ENCODE data around the gene HDGFL3. TPM values are rescaled to one million over a fixed set of nuclear protein-coding genes. Genes with fewer than 3 reads are reported as not detected.

The HDGFL3 gene
- total RNA-seq: 100 to 1,000 TPM in 1 of 4 donors, 10 to 100 TPM in 3; 59.0 to 175 (median 75.4) TPM

GRCh38 chr15:83207660-83208366 is at the start of gene HDGFL3:
Gene HDGFL3, minus strand, starts transcription at chr15:83207823. Its CDS starts 409 bp downstream, at chr15:83207414.
- Histone ChIP-seq H3K36me3 (no peaks in the 10 kb centered on the region), H3K4me1 (peaks cover 0 to 40% (median 5%) of the 10 kb centered on the region in 3 donors), H3K4me3 (peak within 1 kb of the TSS; percentile 88 to 98), H3K27ac (peak within 1 kb of the TSS; percentile 75 to 96 (median 93)), H3K27me3 (no peaks in the 10 kb centered on the region), H3K9me3 (no peaks in the 10 kb centered on the region)
- ATAC-seq: peak; percentile 68
- no peak for TF ChIP-seq EP300 (IDR thresholded peaks at IDR 0.05)
- no peak for TF ChIP-seq POLR2A (IDR thresholded peaks at IDR 0.05)
- peak; percentile 11 for TF ChIP-seq POLR2AphosphoS5 (IDR thresholded peaks at IDR 0.05)
- TF ChIP-seq CTCF (IDR thresholded peaks at IDR 0.05): no peak
- WGBS, 2 donors (ENCODE audit: low coverage in 1 of 2): no CpG with 5 or more reads among the region's 94 CpGs

GRCh38 chr15:83250781-83251180 is 43.2 kb upstream of the HDGFL3 start:
- TF ChIP-seq CTCF (IDR thresholded peaks at IDR 0.05): no peak
- TF ChIP-seq POLR2A (IDR thresholded peaks at IDR 0.05): no peak
- no peak for TF ChIP-seq EP300 (IDR thresholded peaks at IDR 0.05)
- TF ChIP-seq POLR2AphosphoS5 (IDR thresholded peaks at IDR 0.05): no peak
- Histone ChIP-seq H3K4me3 (no peak overlapping the region), H3K27me3 (peaks cover 54% of the 10 kb centered on the region), H3K4me1 (peaks cover 0 to 5% (median 0%) of the 10 kb centered on the region in 3 donors), H3K9me3 (no peaks in the 10 kb centered on the region), H3K27ac (no peak overlapping the region), H3K36me3 (no peaks in the 10 kb centered on the region)
- ATAC-seq: no peak

GRCh38 chr15:83249030-83249343 is 41.4 kb upstream of the HDGFL3 start:
- no peaks in the 10 kb centered on the region for H3K36me3 ChIP-seq
- peaks cover 0 to 5% (median 0%) of the 10 kb centered on the region in 3 donors for H3K4me1 ChIP-seq
- no peak overlapping the region for H3K27ac ChIP-seq
- no peaks in the 10 kb centered on the region for H3K9me3 ChIP-seq
- H3K4me3 ChIP-seq: no peak overlapping the region
- H3K27me3 ChIP-seq: peaks cover 58% of the 10 kb centered on the region
- 28 to 35% methylated on average over 2 to 3 of the region's 3 CpGs for WGBS, 2 donors (ENCODE audit: low coverage in 1 of 2)
- no peak for ATAC-seq
- TF ChIP-seq POLR2A (IDR thresholded peaks at IDR 0.05): no peak
- TF ChIP-seq CTCF (IDR thresholded peaks at IDR 0.05): no peak
- TF ChIP-seq POLR2AphosphoS5 (IDR thresholded peaks at IDR 0.05): no peak
- no peak for TF ChIP-seq EP300 (IDR thresholded peaks at IDR 0.05)

- Histone ChIP-seq H3K27ac (no peak overlapping the region), H3K4me3 (no peak overlapping the region), H3K36me3 (no peaks in the 10 kb centered on the region), H3K4me1 (peaks cover 0 to 5% (median 0%) of the 10 kb centered on the region in 3 donors), H3K9me3 (no peaks in the 10 kb centered on the region), H3K27me3 (peaks cover 61% of the 10 kb centered on the region)
- WGBS, 2 donors (ENCODE audit: low coverage in 1 of 2): 0 to 16% methylated on average over 3 to 5 of the region's 11 CpGs
- TF ChIP-seq POLR2AphosphoS5 (IDR thresholded peaks at IDR 0.05): no peak
- peak; percentile 86 to 92 (median 90) for TF ChIP-seq CTCF (IDR thresholded peaks at IDR 0.05)
- no peak for ATAC-seq
These were observed 40.8 kb upstream of the HDGFL3 start for GRCh38 chr15:83248151-83249029.
